Measurements from ENCODE around the gene EIF1. TPM values are rescaled to one million over a fixed set of nuclear protein-coding genes. Genes with fewer than 3 reads are reported as not detected.

Gene EIF1
- total and polyA plus RNA-seq, 2 of the 8 experiments (the other 6 are each of a cell fraction or from before 2014, with no cell fraction given): 175 to 539 TPM

DNA sequence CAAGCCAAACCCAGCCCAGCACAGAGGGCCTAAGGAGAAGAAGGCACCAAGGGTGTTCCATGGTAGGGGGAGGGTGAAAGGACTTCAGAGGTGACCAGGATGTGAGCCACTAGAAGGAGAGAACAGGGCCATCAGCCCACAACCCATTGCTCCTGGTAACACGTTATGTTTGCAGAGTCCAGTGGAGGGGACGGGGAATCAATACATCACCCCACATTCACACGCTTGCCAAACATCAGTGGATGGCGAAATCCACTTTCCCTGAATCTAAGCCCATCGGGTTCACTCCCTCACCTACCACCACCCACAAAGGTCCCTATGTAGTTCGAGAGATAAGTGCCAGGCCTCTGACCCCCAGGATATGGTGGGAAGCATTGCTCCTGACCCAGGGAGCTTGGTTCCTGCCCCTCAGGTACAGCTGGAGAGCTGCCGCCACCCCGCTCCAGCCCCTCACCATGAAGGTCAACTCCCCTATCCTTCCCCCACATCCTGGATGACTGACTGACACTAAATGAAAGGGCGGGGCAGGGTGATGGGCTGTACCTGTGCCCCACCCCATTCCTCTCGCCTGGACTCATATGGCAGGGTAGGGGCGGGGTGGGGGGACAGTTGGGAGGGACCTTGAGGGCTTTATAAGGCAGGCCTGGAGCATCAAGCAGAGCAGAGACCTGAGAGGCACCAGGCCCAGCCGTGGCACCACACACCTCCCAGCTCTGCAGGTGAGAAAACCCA, 23.1 kb downstream of the EIF1 start, which contains the start of gene GAST:
GAST (plus strand) TSS at position 663 of the 732 bp plus-strand sequence. CDS start 3,106 bp downstream, outside the sequence.
- no peak within 1 kb of the TSS for H4K91ac ChIP-seq (replicated peaks; ENCODE audit: insufficient read length, low read length)
- no peak within 1 kb of the TSS for H2BK20ac ChIP-seq (ENCODE audit: low read length)
- FAIRE-seq (no peak), DNase-seq (ENCODE audit: low read depth in 1 of 2, low spot score in 2 of 2) (no peak)
- ChIA-PET POLR2A (ENCODE audit: partially characterized antibody) (interaction anchor here (0.6 to 22.1 kb wide), 4 partner anchors 12 to 724 kb away, joined by 3 to 378 read pairs (median 3); partner anchors contain the start of gene EIF1), CTCF (ENCODE audit: partially characterized antibody) (interaction anchor here (0.6 to 1.9 kb wide), 5 partner anchors 9 to 1264 kb away, joined by 3 to 7 read pairs (median 4); no protein-coding TSS in a partner anchor)
- no peak within 1 kb of the TSS for H4K5ac ChIP-seq (ENCODE audit: insufficient read length, low read depth, low read length)
- no peaks in the 10 kb centered on the region for H3K79me2 ChIP-seq (ENCODE audit: control insufficient read depth in 1 of 2, insufficient read depth in 2 of 2, low read length in 2 of 2)
- H4K20me1 ChIP-seq (replicated peaks in 1 of 2; ENCODE audit: control insufficient read depth in 1 of 2, insufficient read depth in 2 of 2, low read length in 2 of 2): peaks cover 0 to 4% of the 10 kb centered on the region in 2 experiments
- peaks cover 12 to 61% (median 51%) of the 10 kb centered on the region in 4 experiments for H3K27me3 ChIP-seq (replicated peaks in 1 of 4; ENCODE audit: control insufficient read depth in 3 of 4, extremely low read depth in 1 of 4, insufficient read depth in 3 of 4, low read length in 3 of 4)
- no peaks in the 10 kb centered on the region for H3K4me1 ChIP-seq (replicated peaks in 1 of 4; ENCODE audit: control insufficient read depth in 3 of 4, insufficient read depth in 4 of 4, low read length in 3 of 4)
- no peak within 1 kb of the TSS for H3K23ac ChIP-seq (ENCODE audit: insufficient read length)
- no peak within 1 kb of the TSS for H2BK120ac ChIP-seq (replicated peaks; ENCODE audit: low read depth, low read length)
- no peak within 1 kb of the TSS for H3K18ac ChIP-seq (ENCODE audit: extremely low read depth, low read length)
- no peak within 1 kb of the TSS for H2BK15ac ChIP-seq (ENCODE audit: low read length)
- no peak within 1 kb of the TSS; the same call in 1 of the 2 replicates for H4K8ac ChIP-seq (ENCODE audit: extremely low read depth, insufficient read depth, low read length)
- H3K56ac ChIP-seq (replicated peaks; ENCODE audit: insufficient read length, low read depth, low read length): no peak within 1 kb of the TSS
- no peak within 1 kb of the TSS for H3K14ac ChIP-seq (ENCODE audit: insufficient read length)
- H2AFZ ChIP-seq (ENCODE audit: low read length): no peak within 1 kb of the TSS
- H3K27ac ChIP-seq (ENCODE audit: low read depth, low read length): no peak within 1 kb of the TSS
- H3K23me2 ChIP-seq (ENCODE audit: low read depth, low read length): no peaks in the 10 kb centered on the region
- no peak within 1 kb of the TSS for H3K4me2 ChIP-seq (ENCODE audit: insufficient read depth in 1 of 2, low read depth in 2 of 2, low read length in 2 of 2)
- H2AK5ac ChIP-seq (ENCODE audit: low read depth, low read length): no peak within 1 kb of the TSS
- no peaks in the 10 kb centered on the region for H3K36me3 ChIP-seq (ENCODE audit: control insufficient read depth in 2 of 4, insufficient read depth in 4 of 4, low read length in 3 of 4)
- no peak within 1 kb of the TSS for H2BK5ac ChIP-seq (ENCODE audit: low read depth, low read length)
- no peak within 1 kb of the TSS for H3K4me3 ChIP-seq (ENCODE audit: extremely low read depth in 1 of 4, insufficient read depth in 2 of 4, low read depth in 3 of 4, low read length in 4 of 4)
- H3K9me3 ChIP-seq (ENCODE audit: insufficient read depth in 2 of 2, low read depth in 1 of 2, low read length in 1 of 2): peaks cover 2 to 3% of the 10 kb centered on the region in 2 experiments; a peak in 2 of 4 replicates
- H3K4ac ChIP-seq (replicated peaks; ENCODE audit: insufficient read length, low read depth, low read length): no peak within 1 kb of the TSS
- H2BK12ac ChIP-seq (ENCODE audit: low read depth, low read length): no peak within 1 kb of the TSS
- no peaks in the 10 kb centered on the region for H3K79me1 ChIP-seq (ENCODE audit: low read depth, low read length)
- H3K9ac ChIP-seq (replicated peaks in 1 of 4; ENCODE audit: extremely low read depth in 1 of 4, low read depth in 3 of 4, low read length in 3 of 4): no peak within 1 kb of the TSS
- WGBS, 2 experiments (ENCODE audit: extremely low coverage in 1 of 2, insufficient coverage in 1 of 2, insufficient read length in 1 of 2, insufficient replicate concordance in 2 of 2, low coverage in 1 of 2, low lambda C conversion rate in 2 of 2, missing lambda C conversion rate in 1 of 2): 85% methylated on average over 11 of the region's 12 CpGs; no CpG with 5 or more reads in 1 of the 2 experiments
- TF ChIP-seq NRF1 (IDR thresholded peaks at IDR 0.05; ENCODE audit: low read depth, low read length) (no peak), MAFK (IDR thresholded peaks at IDR 0.05; ENCODE audit: low read depth, low read length) (no peak), ASH2L (IDR thresholded peaks at IDR 0.05; ENCODE audit: low read length) (no peak), JUN (IDR thresholded peaks at IDR 0.05; ENCODE audit: low read depth, low read length) (no peak), POLR2AphosphoS5 (IDR thresholded peaks at IDR 0.05; ENCODE audit: low read depth, low read length) (no peak), KDM1A (IDR thresholded peaks at IDR 0.05; ENCODE audit: borderline replicate concordance, low read length) (no peak), TAF7 (optimal IDR thresholded peaks at IDR 0.05; ENCODE audit: borderline replicate concordance, low read depth, low read length) (no peak), NANOG (IDR thresholded peaks at IDR 0.05; ENCODE audit: insufficient read depth, low read depth, low read length, poor library complexity, severe bottlenecking) (no peak), EGR1 (IDR thresholded peaks at IDR 0.05; ENCODE audit: borderline replicate concordance, low read depth, low read length) (no peak)
- TF ChIP-seq, protein P1, sequence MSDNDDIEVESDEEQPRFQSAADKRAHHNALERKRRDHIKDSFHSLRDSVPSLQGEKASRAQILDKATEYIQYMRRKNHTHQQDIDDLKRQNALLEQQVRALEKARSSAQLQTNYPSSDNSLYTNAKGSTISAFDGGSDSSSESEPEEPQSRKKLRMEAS (IDR thresholded peaks at IDR 0.05): no peak
- TF ChIP-seq, protein P2, sequence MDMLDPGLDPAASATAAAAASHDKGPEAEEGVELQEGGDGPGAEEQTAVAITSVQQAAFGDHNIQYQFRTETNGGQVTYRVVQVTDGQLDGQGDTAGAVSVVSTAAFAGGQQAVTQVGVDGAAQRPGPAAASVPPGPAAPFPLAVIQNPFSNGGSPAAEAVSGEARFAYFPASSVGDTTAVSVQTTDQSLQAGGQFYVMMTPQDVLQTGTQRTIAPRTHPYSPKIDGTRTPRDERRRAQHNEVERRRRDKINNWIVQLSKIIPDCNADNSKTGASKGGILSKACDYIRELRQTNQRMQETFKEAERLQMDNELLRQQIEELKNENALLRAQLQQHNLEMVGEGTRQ (IDR thresholded peaks at IDR 0.05; ENCODE audit: low read length): no peak
